ENCODE measurements around the gene ASCL4.
"Not testable (repeated sequence)": the region's sequence is repeated elsewhere in the genome, so short reads cannot be mapped to it uniquely, and the experiment has no call there.

The ASCL4 gene, protein sequence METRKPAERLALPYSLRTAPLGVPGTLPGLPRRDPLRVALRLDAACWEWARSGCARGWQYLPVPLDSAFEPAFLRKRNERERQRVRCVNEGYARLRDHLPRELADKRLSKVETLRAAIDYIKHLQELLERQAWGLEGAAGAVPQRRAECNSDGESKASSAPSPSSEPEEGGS

DNA sequence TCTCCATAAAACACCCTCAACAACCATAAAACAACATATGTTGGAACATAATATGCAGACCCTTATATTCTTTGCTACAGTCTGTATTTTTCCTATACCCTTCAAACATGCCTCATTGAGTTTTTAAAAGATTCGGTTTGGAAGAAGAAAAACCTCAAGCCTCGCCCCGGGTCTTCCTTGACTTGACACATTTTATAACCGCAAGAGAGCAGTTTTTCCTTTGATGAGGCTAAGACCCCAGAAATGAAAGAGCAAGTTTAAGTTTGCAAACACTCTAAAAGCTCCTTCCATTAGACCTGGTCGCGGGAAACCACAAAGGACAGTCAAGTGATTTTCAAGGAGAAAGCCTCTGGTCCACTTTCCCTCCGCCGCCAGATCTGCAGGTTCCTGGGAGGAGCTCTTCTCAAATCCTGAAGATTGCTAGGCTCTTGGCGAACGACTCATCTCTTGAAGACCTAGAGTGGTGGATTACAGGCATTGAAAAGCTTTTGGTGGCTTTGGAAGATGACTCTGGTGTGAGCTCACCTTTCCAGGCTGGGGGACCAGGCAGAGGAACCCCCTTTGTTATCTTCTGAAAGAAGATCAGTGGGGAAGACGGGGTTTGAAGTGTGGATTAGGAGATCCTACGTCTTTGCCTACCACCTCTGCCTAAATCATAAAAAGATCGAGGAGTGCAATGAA, at the start of gene ASCL4:
Gene ASCL4 (plus strand): TSS at position 356 of the 681 bp plus-strand sequence. CDS start 515 bp downstream, outside the sequence.
- DNase-seq (ENCODE audit: low spot score) = no peak

DNA sequence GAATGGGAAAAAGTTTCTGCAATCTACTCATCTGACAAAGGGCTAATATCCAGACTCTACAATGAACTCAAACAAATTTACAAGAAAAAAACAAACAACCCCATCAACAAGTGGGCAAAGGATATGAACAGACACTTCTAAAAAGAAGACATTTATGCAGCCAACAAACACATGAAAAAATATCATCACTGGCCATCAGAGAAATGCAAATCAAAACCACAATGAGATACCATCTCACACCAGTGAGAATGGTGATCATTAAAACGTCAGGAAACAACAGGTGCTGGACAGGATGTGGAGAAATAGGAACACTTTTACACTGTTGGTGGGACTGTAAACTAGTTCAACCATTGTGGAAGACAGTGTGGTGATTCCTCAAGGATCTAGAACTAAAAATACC, 47.2 kb upstream of the ASCL4 start:
- DNase-seq (ENCODE audit: low spot score) = not testable (repeated sequence)

DNA sequence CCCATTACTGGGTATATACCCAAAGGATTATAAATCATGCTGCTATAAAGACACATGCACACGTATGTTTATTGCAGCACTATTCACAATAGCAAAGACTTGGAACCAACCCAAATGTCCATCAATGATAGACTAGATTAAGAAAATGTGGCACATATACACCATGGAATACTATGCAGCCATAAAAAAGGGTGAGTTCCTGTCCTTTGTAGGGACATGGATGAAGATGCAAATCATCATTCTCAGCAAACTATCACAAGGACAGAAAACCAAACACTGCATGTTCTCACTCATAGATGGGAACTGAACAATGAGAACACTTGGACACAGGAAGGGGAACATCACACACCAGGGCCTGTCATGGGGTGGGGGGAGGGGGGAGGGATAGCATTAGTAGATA, 46.8 kb upstream of the ASCL4 start:
- not testable (repeated sequence) for DNase-seq (ENCODE audit: low spot score)

DNA sequence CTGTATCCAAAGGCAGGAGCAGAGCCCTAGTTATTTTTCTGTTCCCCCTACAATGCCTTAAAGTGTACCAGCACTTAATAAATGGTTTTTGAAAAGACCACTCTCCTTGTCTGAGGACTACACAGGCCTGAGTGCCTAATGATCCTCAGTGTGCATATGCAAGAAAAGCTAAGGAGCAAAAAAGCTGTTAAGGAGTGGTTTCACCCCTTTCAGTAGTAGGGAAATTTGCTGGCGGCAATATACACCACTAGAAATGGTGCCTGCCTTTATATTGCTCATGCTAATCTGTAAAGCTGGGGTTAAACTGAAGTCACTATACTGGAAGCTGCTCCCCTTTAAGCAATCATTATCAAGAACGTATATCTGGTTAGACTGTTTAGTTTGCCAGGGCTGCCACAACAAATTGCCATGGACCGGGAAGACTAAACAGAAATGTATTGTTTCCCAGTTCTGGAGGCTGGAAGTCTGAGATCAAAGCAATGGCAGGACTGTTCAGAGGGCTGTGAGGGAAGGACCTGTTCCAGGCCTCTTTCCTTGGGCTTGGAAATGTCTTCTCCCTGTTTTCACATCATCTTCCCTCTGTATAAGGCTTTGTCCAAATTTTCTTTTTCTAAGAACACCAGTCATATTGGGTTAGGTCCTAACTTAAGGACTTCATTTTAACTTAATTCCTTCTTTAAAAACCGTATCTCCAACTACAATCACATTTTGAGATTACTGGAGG, 43.7 kb upstream of the ASCL4 start:
- DNase-seq (ENCODE audit: low spot score) = no peak

DNA sequence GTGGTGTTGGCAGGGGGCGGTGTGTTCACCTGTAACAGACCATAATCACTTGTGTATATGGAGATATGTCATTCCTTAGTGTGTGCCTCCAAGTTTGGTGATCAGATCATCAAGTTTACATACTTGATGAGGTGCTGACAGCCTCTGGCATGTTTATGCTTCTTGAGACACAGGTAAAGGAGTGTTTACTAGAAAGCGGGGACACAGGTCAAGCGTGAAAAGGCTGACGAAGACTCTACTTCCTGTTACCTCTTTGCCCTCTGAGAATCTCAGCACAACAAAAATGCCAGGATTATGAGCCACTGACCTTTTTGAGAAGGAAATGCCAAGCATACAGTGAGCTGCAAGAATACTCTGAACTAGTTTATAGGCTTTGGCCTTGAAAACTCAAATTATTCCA, 43.1 kb upstream of the ASCL4 start:
- no peak for DNase-seq (ENCODE audit: low spot score)

DNA sequence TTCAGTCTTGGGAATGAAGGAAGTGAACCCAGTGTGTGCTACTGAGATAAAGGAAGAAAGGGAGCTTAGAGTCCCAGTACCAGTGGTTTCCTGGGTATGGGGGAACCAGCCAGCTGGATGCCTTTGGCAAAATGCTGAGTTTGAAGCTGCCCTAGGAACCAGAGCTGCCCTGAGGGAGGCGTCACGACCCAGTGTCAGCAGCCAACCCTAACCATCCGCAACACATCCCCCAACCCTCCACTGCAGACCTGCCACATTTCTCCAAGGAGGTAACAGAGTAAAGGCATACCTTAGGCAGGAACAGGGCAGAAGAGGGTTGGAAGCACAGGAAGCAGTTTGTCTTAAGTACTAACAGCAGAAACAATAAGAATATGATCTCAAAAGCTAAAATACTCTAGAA, 42.1 kb upstream of the ASCL4 start:
- DNase-seq (ENCODE audit: low spot score) = no peak

DNA sequence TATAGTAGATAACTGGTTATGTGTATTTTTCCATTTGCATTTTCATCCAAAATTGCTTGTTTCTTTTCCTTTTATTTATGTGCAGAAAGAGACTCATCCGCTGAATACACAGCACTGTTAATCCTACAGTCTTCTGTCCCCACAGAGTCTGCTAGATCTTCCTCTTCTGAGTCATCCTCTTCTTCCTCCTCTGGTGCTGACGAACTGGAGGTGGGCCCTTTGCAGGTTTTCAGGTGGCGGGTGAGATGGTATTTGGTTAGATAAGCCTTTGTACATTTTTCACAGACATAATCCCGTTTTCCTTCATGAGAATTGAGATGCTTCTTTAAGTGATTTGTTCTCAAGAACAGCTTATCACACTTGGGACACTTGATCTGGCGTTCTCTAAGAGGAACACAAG, 40.4 kb upstream of the ASCL4 start:
- DNase-seq (ENCODE audit: low spot score) = no peak

DNA sequence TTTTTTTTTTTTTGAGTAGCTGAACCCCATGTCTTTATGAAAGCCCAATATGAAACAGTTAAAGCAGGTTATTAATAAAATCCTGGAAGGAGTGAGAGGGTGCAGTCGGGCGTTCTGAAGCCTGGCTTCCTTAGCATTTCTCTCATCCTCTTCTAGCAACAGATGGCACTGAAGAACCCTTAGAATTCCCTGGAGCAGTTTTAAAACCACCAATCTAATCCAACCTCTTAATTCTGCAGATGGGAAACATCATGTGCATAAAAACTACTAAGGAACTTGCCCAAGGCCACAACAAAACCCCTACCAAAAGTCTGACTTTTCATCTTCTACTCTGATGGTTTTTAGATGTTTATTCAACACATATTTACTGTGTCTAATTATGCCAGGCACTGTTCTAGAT, 38.7 kb upstream of the ASCL4 start:
- no peak for DNase-seq (ENCODE audit: low spot score)

DNA sequence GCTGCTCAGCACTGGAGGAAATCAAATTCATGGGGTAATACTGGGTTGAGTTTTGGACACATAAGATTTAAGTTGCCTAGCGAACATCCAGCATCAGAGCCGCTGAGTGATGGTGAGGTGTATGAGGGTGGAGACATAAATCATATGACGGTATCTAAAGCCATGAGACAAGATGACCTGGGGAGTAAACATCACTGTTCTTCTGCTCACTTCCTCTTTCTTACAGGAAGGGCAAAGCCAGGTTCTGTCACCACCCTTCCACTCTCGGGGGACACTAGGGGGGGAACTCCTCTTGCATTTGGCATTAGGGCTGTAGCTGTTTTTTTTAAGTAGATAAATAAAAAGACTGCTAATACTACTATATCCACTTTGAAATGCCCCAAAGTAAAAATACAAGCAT, 37.6 kb upstream of the ASCL4 start:
- DNase-seq (ENCODE audit: low spot score) = no peak

DNA sequence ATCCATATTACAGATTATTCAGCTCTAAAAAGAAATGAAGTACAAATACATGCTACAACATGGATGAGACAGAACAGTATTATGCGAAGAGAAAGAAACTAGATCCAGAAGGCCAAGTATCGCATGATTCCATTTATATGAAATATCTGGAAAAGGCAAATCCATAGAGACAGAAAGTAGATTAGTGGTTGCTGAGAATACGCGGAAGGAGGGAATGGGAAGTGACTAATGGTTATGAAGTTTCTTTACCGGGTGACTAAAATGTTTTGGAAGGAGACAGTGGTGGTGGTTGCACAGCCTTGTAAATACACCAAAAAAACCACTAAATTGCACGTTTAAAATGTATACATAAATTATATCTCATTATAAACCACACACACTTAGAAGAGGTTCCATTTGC, 26.0 kb upstream of the ASCL4 start:
- peak; percentile 70 for DNase-seq (ENCODE audit: low spot score)

DNA sequence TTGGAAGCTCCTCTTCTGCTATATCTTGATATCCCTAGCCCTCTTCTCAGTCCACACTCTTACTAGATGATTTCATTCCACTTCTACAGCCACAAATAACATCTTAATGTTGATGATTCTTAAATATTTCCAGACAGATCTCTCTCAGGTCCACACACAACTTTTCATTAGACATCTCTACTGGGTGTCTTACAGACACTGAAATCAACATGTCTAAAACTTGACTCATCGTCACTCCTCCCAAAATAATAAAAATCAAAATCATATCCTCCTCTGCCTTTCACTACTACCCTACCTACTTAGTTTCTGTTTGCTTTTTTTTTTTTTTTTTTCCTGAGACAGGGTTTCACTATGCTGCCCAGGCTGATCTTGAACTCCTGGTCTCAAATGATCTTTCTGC, 25.4 kb upstream of the ASCL4 start:
- peak; percentile 72 for DNase-seq (ENCODE audit: low spot score)

DNA sequence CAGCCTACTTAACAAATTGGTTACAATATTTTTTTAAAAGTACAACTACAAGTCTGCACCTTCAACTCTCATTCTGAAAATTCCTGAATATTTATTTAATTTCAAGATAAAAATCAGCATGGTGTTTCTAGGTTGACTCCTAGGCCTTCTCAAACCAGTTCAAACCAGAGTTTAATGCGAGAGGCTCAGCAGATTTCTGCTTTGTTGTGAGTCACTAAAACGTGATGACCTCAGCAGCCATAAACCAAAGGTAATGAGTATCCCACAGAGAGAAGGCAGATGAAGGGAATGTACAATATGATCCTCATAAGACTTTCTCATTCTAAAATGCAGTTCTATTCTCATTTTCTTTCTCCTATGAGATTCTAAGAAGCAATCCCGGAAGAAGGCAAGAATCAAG, 15.1 kb upstream of the ASCL4 start:
- peak; percentile 72 for DNase-seq (ENCODE audit: low spot score)

DNA sequence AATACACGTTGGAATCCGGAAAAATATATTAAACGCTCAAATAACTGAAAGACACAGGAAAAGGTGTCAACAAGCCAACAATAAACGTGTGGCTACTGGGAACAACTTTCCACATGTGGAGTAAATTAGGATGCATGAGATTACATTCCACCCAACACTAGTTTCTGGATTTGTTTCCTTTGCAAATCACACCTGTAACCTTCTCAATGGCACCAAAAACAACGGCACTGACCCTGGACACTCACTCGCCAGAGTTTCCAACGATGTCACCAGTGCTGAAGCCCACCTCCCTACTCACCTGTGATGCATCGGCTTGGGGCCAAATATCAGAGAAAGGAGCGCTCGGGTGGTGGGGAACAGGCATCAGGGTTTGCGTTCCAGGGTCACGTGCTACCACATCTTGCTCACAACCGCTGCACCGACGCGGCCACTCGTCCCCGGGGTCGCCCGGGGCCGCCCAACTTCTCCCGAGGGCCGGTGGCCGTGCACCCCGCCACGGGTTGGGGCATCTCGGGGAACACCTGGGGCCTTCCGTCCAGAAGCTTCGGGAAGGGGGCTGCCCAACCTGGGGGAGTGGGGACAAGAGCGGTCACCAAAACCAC, 14.2 kb upstream of the ASCL4 start:
- DNase-seq (ENCODE audit: low spot score) = peak; percentile 42

DNA sequence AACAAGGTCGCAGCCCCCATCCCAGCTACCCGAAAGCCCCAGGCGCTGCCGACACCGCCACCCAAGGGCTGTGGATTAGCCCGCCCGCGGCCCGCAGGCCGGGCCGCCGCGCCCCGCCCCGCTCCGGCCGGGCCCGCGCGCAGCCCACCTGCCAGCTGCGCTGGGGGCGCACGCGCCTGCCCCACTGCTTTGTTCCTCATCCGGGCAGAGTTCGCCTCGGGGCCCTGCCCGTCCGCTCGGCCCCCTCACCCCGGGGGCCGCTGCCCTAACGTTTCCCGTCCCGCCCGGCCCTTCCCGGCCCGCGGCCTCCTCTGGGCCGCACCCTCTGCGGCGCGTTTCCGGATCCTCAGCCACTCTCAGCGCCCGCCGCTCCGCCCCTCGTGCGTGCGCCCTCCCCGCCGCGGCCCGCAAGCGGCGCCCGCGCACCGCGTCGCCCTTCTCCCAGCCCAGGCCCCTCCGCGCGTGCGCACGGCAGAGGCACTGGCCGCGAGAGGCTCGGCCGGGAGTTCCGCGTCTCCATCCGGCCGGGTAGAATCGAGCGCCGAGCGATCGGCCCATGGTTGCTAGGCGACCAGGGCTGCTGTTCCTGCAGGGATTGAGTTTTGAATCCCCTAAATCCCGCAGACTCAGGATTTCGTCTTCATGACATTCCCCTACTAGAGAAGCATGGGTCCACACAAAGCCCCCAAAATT, 13.5 kb upstream of the ASCL4 start, which contains the start of gene PRDM4:
Gene PRDM4 (minus strand): TSS at position 329 of the 693 bp plus-strand sequence. CDS start 622 bp downstream, outside the sequence.
- peak; percentile 100 for DNase-seq (ENCODE audit: low spot score)

DNA sequence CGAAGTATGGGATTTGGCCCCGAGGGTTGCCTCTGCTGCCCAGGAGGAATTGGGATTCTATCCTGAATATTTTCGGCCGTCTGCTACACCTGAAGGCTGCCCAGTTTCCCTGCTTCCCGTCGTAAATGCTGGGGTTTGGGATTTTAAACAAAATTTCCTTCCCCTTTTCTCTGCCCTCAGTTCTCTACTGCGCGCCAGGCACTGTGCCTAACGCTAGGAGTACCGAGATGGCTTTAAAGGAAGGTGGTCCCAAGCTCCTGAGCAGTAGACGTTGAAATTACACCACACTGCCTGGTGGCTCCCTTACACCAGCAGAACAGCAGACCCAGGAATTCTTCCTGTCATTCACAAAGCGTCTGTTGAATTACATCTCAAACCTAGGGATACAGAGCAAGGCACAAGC, 13.0 kb upstream of the ASCL4 start:
- no peak for DNase-seq (ENCODE audit: low spot score)

DNA sequence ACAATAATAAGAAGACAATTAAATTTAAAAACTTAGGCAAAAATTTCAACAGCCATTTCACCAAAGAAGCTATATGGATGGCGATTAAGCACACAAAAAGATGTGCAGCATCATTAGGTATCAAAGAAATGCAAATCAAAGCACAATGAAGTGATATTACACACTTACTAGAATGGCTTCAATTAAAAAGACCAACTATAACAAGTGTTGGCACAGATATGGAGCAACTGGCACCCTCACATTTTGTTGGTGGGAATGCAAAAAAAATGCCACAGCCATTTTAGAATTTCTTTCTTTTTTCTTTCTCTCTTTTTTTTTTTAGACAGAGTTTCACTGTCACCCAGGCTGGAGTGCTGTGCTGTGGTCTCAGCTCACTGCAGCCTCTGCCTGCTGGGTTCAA, 11.6 kb upstream of the ASCL4 start:
- DNase-seq (ENCODE audit: low spot score) = no peak

DNA sequence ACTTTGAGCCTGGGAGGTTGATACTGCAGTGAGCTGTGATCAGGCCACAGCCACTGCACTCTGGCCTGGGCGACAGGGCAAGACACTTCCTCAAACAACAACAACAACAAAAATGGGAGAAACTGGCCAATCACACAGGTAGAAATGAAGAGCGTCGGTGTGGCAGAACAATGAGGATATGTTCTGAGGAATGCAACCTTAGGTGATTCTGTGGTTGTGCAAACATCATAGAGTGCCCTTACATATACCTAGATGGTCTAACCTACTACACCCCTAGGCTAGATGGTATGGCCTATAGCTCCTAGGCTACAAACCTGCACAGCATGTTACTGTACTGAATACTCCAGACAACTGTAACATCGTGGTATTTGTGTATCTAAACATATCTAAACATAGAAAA, 9.9 kb upstream of the ASCL4 start:
- no peak for DNase-seq (ENCODE audit: low spot score)

DNA sequence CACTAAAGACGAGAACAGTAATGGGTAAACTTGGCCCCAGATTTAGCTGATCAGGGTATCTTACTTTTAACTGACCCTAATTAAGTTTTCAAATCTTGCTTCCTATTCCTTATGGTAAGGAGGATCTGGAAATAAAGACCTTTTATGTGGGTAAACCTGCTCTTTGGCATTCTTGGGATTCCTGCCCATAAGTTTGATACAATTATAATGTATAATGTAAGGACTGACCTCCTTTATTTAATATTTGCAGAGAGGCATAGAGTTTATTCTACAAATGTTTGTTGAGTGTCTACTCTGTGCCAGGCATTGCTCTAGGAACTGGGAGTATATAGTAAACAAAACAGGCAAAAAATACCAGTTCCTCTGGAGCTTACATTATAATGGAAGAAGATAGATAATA, 9.2 kb upstream of the ASCL4 start:
- no peak for DNase-seq (ENCODE audit: low spot score)

DNA sequence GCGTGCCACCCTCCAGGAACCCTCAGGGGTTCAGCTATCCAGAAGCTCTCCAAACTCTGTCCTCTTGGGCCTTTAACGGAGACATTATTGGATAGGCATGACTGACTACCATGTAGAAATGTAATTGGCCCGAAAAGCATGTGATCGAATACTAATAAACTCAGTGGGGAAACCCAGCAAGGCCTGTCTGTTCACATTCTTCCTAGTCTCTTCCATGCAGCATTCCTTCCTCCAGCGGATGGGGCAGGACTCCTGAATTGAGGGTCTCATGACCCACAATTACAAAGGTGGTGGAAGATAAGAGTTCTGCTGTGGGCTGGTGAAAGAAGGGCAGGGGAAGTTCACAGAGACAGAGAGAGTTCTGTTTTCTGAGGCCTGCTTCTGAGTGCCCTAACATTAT, 7.0 kb upstream of the ASCL4 start:
- DNase-seq (ENCODE audit: low spot score) = no peak

DNA sequence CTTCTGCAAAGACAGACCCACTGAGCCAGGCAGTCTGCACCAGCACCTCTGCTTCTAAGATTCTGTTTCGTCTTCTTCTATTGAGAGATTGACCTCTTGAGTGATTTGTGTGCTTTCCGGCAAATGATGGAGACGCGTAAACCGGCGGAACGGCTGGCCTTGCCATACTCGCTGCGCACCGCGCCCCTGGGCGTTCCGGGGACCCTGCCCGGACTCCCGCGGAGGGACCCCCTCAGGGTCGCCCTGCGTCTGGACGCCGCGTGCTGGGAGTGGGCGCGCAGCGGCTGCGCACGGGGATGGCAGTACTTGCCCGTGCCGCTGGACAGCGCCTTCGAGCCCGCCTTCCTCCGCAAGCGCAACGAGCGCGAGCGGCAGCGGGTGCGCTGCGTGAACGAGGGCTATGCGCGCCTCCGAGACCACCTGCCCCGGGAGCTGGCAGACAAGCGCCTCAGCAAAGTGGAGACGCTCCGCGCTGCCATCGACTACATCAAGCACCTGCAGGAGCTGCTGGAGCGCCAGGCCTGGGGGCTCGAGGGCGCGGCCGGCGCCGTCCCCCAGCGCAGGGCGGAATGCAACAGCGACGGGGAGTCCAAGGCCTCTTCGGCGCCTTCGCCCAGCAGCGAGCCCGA, 703 bp downstream of the ASCL4 start:
- no peak for DNase-seq (ENCODE audit: low spot score)

DNA sequence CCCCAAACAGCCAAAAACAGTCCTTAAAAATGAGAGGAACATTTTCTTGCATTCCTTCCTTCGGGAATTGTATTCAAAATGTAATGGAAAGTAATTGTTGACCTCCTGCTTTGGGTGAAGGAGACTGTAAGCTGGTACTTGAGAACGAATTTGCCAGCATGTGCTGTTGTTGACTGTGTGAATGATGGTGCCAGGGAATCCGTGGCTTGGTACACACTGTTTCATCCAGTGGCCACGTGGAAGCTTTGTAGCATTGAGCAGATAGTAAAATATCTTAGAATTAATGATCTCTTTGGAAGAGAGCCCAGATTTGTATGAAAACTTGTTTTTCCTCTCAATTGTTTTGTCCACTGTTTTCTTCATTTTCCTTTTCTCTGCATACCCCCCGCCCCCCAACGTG, 1.7 kb downstream of the ASCL4 start:
- no peak for DNase-seq (ENCODE audit: low spot score)

Measured in GM03348 (cell line).